GM23248 (cell line): Measurements from ENCODE around the gene ABR. TPM values are rescaled to one million over a fixed set of nuclear protein-coding genes. Genes with fewer than 3 reads are reported as not detected.

Source experiments
- DNase-seq: peaks from one replicate; pipeline ENCODE4 v3.0.0-alpha.2; 2015
- H2AFZ ChIP-seq: fragments of 200-600 bp; sonication (generic); 2 replicates; pipeline ENCODE4 v1.6.1; 2016; ENCODE audit warnings: antibody characterized with exemption
- H3F3A ChIP-seq: fragments of 200-600 bp; sonication (generic); 2 replicates; pipeline ENCODE4 v1.6.1; 2016; ENCODE audit warnings: mild to moderate bottlenecking, antibody characterized with exemption, mixed run types; ENCODE audit not compliant: insufficient read depth
- H3K27ac ChIP-seq: fragments of 200-600 bp; sonication (generic); 2 replicates; pipeline ENCODE4 v1.5.1; 2016; ENCODE audit warnings: mild to moderate bottlenecking
- H3K27me3 ChIP-seq: fragments of 200-600 bp; sonication (generic); replicated peaks from 2 replicates; pipeline ENCODE4 v1.6.1; 2016; ENCODE audit warnings: mild to moderate bottlenecking; ENCODE audit not compliant: insufficient read depth
- H3K36me3 ChIP-seq: fragments of 200-600 bp; sonication (generic); 2 replicates; pipeline ENCODE4 v1.6.1; 2016; ENCODE audit warnings: low read depth, mild to moderate bottlenecking
- H3K4me1 ChIP-seq: fragments of 200-600 bp; sonication (generic); 2 replicates; pipeline ENCODE4 v1.6.1; 2016; ENCODE audit warnings: mild to moderate bottlenecking; ENCODE audit not compliant: insufficient read depth
- H3K4me2 ChIP-seq: fragments of 200-600 bp; sonication (generic); one replicate; pipeline ENCODE4 v1.6.1; 2016; ENCODE audit warnings: mild to moderate bottlenecking; ENCODE audit not compliant: unreplicated experiment
- H3K4me3 ChIP-seq: fragments of 200-600 bp; sonication (generic); 2 replicates; pipeline ENCODE4 v1.5.1; 2016; ENCODE audit warnings: mild to moderate bottlenecking
- H3K79me2 ChIP-seq: fragments of 200-600 bp; sonication (generic); 2 replicates; pipeline ENCODE4 v1.6.1; 2016; ENCODE audit warnings: mild to moderate bottlenecking; ENCODE audit not compliant: insufficient read depth
- H3K9ac ChIP-seq: fragments of 200-600 bp; sonication (generic); 2 replicates; pipeline ENCODE4 v1.6.1; 2016; ENCODE audit warnings: mild to moderate bottlenecking
- H3K9me2 ChIP-seq: fragments of 200-600 bp; sonication (generic); 2 replicates; pipeline ENCODE4 v1.6.1; 2016; ENCODE audit warnings: mixed run types, mild to moderate bottlenecking, moderate library complexity; ENCODE audit not compliant: insufficient read depth
- H3K9me3 ChIP-seq: fragments of 200-600 bp; sonication (generic); one replicate; pipeline ENCODE4 v1.6.1; 2017; ENCODE audit warnings: low read depth
- H4K20me1 ChIP-seq: fragments of 200-600 bp; sonication (generic); 2 replicates; pipeline ENCODE4 v1.6.0; 2016; ENCODE audit not compliant: insufficient read depth
- EZH2 ChIP-seq: fragments of 200-600 bp; sonication (generic); IDR thresholded peaks from 2 replicates; pipeline ENCODE4 v1.6.1; 2018; ENCODE audit warnings: antibody characterized with exemption, mild to moderate bottlenecking; ENCODE audit not compliant: insufficient read depth, poor library complexity, severe bottlenecking
- EZH2phosphoT487 ChIP-seq: fragments of 200-600 bp; sonication (generic); IDR thresholded peaks from 2 replicates; pipeline ENCODE4 v1.6.1; 2018; ENCODE audit warnings: antibody characterized with exemption, moderate library complexity, mild to moderate bottlenecking, low read depth; ENCODE audit not compliant: insufficient read depth
- WGBS, 2 experiments: methylation state at CpG; one replicate each; pipeline ENCODE4 v1.1.6; 2015 to 2017; ENCODE audit warnings: low lambda C conversion rate in 2 of 2, low coverage in 1 of 2; ENCODE audit errors: missing lambda C conversion rate in 2 of 2; 5-methylcytosine and 5-hydroxymethylcytosine counted together
- in situ Hi-C: fragments of 300-500 bp; cut with MboI; formaldehyde crosslinking; loops from 2 replicates; pipeline ENCODE4 v1.15.0; 2020
- polyA plus RNA-seq: library from polyadenylated mRNA; unstranded; fragments of >200 nt; fragmentation: Nextera tagmentation; extraction: Ambion mirVana; gene quantifications from 2 replicates; pipeline ENCODE4 v1.2.1, GENCODE V29; 2016
- total RNA-seq: library from RNA; depleted of rRNA; stranded (reverse); fragments of >200 nt; shearing (Covaris generic); gene quantifications from 2 replicates; pipeline ENCODE4 v1.2.3, GENCODE V29; 2014

Gene ABR
- total and polyA plus RNA-seq, 2 experiments from 2014 or later, result 24.4 to 38.2 TPM

DNA sequence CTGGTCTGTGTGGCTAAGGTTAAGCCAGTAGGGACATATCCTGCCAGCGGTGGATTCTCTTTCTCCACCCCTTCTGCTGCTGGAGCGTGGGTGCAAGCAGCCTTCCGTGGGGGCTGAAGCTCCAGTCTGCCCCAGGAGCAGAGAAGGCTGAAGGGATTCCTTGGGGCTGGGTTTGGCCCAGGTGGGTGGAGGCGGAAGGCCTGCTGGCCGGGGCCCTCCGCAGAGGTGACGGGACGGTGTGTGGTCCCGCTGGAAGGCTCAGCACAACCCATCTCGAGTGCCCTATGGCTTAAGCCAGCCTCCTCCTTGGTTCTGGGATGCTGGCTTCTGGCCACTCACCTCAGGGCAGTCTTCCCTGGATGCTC, 169.7 kb downstream of the ABR start:
- Histone ChIP-seq H3K9me2 (no peaks in the 10 kb centered on the region), H3K27me3 (no peaks in the 10 kb centered on the region), H3K27ac (no peak overlapping the region), H3K79me2 (no peaks in the 10 kb centered on the region), H4K20me1 (no peaks in the 10 kb centered on the region), H3K4me1 (no peaks in the 10 kb centered on the region), H3K4me3 (no peak overlapping the region), H3K4me2 (no peak overlapping the region), H3F3A (no peaks in the 10 kb centered on the region), H3K36me3 (no peaks in the 10 kb centered on the region), H3K9ac (no peak overlapping the region), H2AFZ (no peak overlapping the region), H3K9me3 (no peaks in the 10 kb centered on the region)
- in situ Hi-C loops, result no loop called here
- WGBS, 2 experiments, result 83 to 87% methylated on average over 9 to 10 of the region's 10 CpGs
- TF ChIP-seq EZH2phosphoT487 (no peak), EZH2 (no peak)
- DNase-seq, result no peak

DNA sequence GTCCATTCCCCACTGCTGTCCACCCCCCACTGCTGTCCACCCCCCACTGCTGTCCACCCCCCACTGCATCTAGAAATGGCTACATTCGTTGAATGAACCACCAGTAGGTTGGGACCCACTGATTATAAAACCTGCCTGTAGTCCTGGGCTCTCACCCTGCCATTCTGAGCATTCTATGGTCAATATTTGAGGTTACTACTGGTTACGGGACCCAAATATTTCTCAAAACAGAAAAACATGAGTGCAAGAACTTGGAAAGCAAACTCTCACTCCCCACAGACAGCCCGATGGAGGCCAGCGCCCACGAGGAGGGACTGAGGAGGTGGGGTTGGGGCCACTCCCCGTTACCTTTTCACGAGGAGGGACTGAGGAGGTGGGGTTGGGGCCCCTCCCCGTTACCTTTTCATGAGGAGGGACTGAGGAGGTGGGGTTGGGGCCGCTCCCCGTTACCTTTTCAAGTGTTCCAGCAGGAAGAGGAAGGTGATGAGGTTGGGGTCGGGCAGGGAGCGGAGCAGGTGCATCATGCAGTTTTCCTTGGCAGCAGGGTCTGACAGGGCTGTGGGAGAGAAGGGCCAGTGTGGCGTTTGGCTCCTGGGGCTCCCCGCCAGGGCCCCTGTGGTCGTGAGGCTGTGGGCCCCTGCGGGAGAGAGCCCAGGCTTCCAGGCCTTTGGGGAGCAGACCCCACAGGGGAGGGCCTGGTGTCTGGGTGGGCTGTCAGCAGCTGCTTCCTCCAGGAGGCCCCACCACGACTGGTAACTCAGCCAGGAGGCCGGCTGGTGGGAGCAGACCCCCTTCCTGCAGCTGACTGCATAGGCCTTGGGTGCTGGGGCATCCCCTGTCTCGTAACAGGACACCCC, 170.3 kb downstream of the ABR start:
- Histone ChIP-seq H3K9me3 (no peaks in the 10 kb centered on the region), H3K27me3 (no peaks in the 10 kb centered on the region), H2AFZ (no peak overlapping the region), H4K20me1 (no peaks in the 10 kb centered on the region), H3K36me3 (no peaks in the 10 kb centered on the region), H3K27ac (no peak overlapping the region), H3K79me2 (no peaks in the 10 kb centered on the region), H3F3A (no peaks in the 10 kb centered on the region), H3K4me3 (no peak overlapping the region), H3K9me2 (no peaks in the 10 kb centered on the region), H3K4me1 (no peaks in the 10 kb centered on the region), H3K9ac (no peak overlapping the region), H3K4me2 (no peak overlapping the region)
- no peak for TF ChIP-seq EZH2phosphoT487
- TF ChIP-seq EZH2, result no peak
- DNase-seq, result no peak
- in situ Hi-C loops, result no loop called here
- WGBS, 2 experiments, result 79 to 81% methylated on average over 17 to 18 of the region's 19 CpGs

DNA sequence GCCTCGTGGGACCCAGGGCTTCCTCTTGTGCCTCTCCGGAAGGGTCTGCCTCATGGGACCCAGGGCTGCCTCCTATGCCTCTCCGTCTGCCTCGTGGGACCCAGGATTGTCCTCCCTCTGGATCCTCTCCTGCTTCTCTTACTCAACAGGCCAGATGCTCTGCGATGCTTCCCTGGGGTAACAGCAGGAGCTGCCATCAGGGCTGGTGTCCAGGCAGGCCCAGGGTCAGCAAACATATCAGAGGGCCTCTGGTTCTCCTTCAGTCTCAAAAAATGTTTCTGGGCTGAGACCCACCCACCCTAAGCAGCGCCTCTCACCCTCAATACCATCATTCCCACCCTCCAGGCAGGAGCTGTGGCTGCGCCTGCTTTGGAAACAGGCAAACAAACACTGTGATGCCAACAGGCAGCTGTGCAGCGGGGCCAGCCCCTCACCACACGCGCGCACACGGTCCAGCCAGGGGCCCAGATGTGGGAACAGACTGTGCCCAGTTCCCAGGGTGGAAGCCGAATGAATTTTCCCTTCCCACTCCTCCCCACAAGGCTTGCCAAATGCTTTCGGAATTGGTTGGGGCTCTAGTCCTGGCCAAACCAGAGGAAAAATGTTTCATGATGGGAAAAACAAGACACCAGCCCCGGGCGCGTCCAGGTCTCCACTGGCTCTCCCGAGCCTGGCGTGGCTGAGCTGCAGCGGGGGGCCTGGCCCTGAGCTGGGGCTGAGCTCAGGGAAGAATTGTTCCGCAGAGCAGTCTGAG, 171.6 kb downstream of the ABR start:
- Histone ChIP-seq H3K9me3 (no peaks in the 10 kb centered on the region), H3K36me3 (no peaks in the 10 kb centered on the region), H2AFZ (no peak overlapping the region), H3K27ac (no peak overlapping the region), H4K20me1 (no peaks in the 10 kb centered on the region), H3F3A (0 out of 2 replicates have a peak, but pooled peaks cover 5% of the 10 kb centered on the region), H3K4me3 (no peak overlapping the region), H3K4me1 (peaks cover under 1% of the 10 kb centered on the region), H3K4me2 (no peak overlapping the region), H3K27me3 (no peaks in the 10 kb centered on the region), H3K9ac (no peak overlapping the region), H3K9me2 (no peaks in the 10 kb centered on the region), H3K79me2 (no peaks in the 10 kb centered on the region)
- in situ Hi-C loops, result no loop called here
- 61 to 68% methylated on average over 21 of the region's 21 CpGs for WGBS, 2 experiments
- DNase-seq, result no peak
- TF ChIP-seq EZH2phosphoT487, result no peak
- no peak for TF ChIP-seq EZH2

DNA sequence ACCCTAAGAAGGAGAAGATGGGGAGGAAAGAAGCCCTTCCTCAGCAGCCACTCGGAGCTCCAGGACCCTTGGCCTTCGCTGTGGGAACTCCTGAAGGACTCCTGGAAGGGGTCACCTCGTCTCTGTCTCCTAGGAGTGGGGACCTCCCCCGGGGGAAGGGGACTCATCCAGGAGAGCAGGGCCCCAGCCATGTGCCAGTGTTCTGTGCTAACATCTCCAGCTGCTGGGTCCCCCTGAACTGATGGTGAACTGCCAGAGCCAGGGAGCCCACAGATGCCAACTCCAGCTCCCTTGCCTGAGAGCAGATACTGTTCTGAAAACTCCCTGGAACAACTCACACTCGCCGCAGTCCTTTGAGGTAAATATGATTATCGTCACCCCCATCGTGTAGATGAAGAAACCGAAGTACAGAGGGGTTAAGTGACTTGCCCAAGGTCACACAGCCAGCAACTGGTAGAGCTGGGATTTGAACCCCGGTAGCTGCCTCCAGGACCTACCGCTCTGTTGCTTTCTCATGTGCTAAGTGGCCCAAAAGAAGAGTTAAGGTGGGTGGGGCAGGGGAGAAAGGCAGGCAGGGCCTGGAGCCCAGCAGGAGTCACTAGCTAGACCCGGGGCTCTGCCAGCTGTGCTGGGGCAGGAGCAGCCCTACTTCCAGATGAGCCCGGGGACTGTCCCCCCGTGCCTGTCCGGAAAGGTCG, 172.3 kb downstream of the ABR start:
- no peaks in the 10 kb centered on the region for H3K36me3 ChIP-seq
- no peak overlapping the region for H2AFZ ChIP-seq
- H3F3A ChIP-seq, result peaks cover 11% of the 10 kb centered on the region
- no peak for DNase-seq
- no peaks in the 10 kb centered on the region; the same call in 1 of the 2 replicates for H4K20me1 ChIP-seq
- TF ChIP-seq EZH2phosphoT487 (no peak), EZH2 (no peak)
- no peaks in the 10 kb centered on the region for H3K9me3 ChIP-seq
- H3K79me2 ChIP-seq, result no peaks in the 10 kb centered on the region
- no peak overlapping the region for H3K9ac ChIP-seq
- WGBS, 2 experiments, result 66 to 68% methylated on average over 15 to 16 of the region's 16 CpGs
- H3K4me1 ChIP-seq, result peaks cover 8% of the 10 kb centered on the region
- H3K27ac ChIP-seq, result no peak overlapping the region
- in situ Hi-C loops, result no loop called here
- no peak overlapping the region for H3K4me3 ChIP-seq
- H3K4me2 ChIP-seq, result no peak overlapping the region
- no peaks in the 10 kb centered on the region for H3K27me3 ChIP-seq
- no peaks in the 10 kb centered on the region for H3K9me2 ChIP-seq
